H9 (cell line): ENCODE results near the gene CCDC138. TPM values are rescaled to one million over a fixed set of nuclear protein-coding genes. Genes with fewer than 3 reads are reported as not detected.

Experiments
- DNase-seq: peaks from one replicate; pipeline ENCODE4 v3.0.0-alpha.2; 2017
- H2AFZ ChIP-seq: one replicate; pipeline ENCODE4 v1.6.1; 2013; ENCODE audit warnings: mild to moderate bottlenecking, low read length, control low read depth, moderate library complexity
- H2AK5ac ChIP-seq: 2 replicates; pipeline ENCODE4 v1.6.1; 2013; ENCODE audit warnings: low read length, control low read depth, mixed read lengths; ENCODE audit not compliant: insufficient read length
- H2BK120ac ChIP-seq: one replicate; pipeline ENCODE4 v1.6.1; 2013; ENCODE audit warnings: low read depth, mild to moderate bottlenecking, low read length, control low read depth, inconsistent platforms; ENCODE audit not compliant: poor library complexity, severe bottlenecking
- H2BK12ac ChIP-seq: 2 replicates; pipeline ENCODE4 v1.6.1; 2013; ENCODE audit warnings: low read length, control low read depth, mixed read lengths, low read depth; ENCODE audit not compliant: insufficient read length
- H2BK15ac ChIP-seq: 2 replicates; pipeline ENCODE4 v1.6.1; 2013; ENCODE audit warnings: low read depth, low read length, control low read depth
- H2BK20ac ChIP-seq: one replicate; pipeline ENCODE4 v1.6.1; 2013; ENCODE audit warnings: low read depth, mild to moderate bottlenecking, low read length, control low read depth, inconsistent platforms; ENCODE audit not compliant: poor library complexity, severe bottlenecking
- H2BK5ac ChIP-seq: 2 replicates; pipeline ENCODE4 v1.6.1; 2013; ENCODE audit warnings: low read length, control low read depth, mixed read lengths; ENCODE audit not compliant: insufficient read length
- H3K14ac ChIP-seq: 2 replicates; pipeline ENCODE4 v1.6.1; 2013; ENCODE audit warnings: low read length, control low read depth; ENCODE audit not compliant: insufficient read depth
- H3K18ac ChIP-seq: 2 replicates; pipeline ENCODE4 v1.6.1; 2013; ENCODE audit warnings: low read depth, mild to moderate bottlenecking, mixed read lengths, low read length, control low read depth; ENCODE audit not compliant: insufficient read length
- H3K23ac ChIP-seq: 2 replicates; pipeline ENCODE4 v1.6.1; 2013; ENCODE audit warnings: low read length, control low read depth, mixed read lengths, low read depth; ENCODE audit not compliant: insufficient read length
- H3K23me2 ChIP-seq: 2 replicates; pipeline ENCODE4 v1.6.1; 2013; ENCODE audit warnings: low read depth, mild to moderate bottlenecking, mixed read lengths, low read length, control low read depth; ENCODE audit not compliant: insufficient read length, poor library complexity, severe bottlenecking
- H3K27ac ChIP-seq: 2 replicates; pipeline ENCODE4 v1.5.1; 2013; ENCODE audit warnings: low read length, control low read depth, mixed read lengths, low read depth; ENCODE audit not compliant: insufficient read length
- H3K27me3 ChIP-seq: 2 replicates; pipeline ENCODE4 v1.6.1; 2013; ENCODE audit warnings: low read length, control low read depth, inconsistent platforms; ENCODE audit not compliant: insufficient read depth
- H3K4ac ChIP-seq: 2 replicates; pipeline ENCODE4 v1.6.1; 2013; ENCODE audit warnings: low read depth, mild to moderate bottlenecking, control low read depth, inconsistent platforms, low read length, moderate library complexity
- H3K4me1 ChIP-seq: 2 replicates; pipeline ENCODE4 v1.6.1; 2013; ENCODE audit warnings: low read length, control low read depth, inconsistent platforms; ENCODE audit not compliant: insufficient read depth
- H3K4me2 ChIP-seq: 2 replicates; pipeline ENCODE4 v1.6.1; 2013; ENCODE audit warnings: low read length, control low read depth, mixed read lengths; ENCODE audit not compliant: insufficient read length, insufficient read depth
- H3K56ac ChIP-seq: 2 replicates; pipeline ENCODE4 v1.6.1; 2013; ENCODE audit warnings: low read depth, mild to moderate bottlenecking, mixed read lengths, low read length, control low read depth; ENCODE audit not compliant: insufficient read length
- H3K79me1 ChIP-seq: 2 replicates; pipeline ENCODE4 v1.6.1; 2013; ENCODE audit warnings: low read depth, mild to moderate bottlenecking, moderate library complexity, low read length, control low read depth, inconsistent platforms; ENCODE audit not compliant: insufficient read depth, poor library complexity, severe bottlenecking
- H3K79me2 ChIP-seq: 2 replicates; pipeline ENCODE4 v1.6.1; 2013; ENCODE audit warnings: low read length, control low read depth, inconsistent platforms; ENCODE audit not compliant: insufficient read depth
- H3K9ac ChIP-seq: 2 replicates; pipeline ENCODE4 v1.6.1; 2013; ENCODE audit warnings: low read length, control low read depth, mixed read lengths; ENCODE audit not compliant: insufficient read length; ENCODE audit errors: extremely low read depth
- H3K9me3 ChIP-seq: one replicate; pipeline ENCODE4 v1.6.1; 2013; ENCODE audit warnings: low read depth, low read length, inconsistent platforms; ENCODE audit not compliant: control insufficient read depth
- H3T11ph ChIP-seq: one replicate; pipeline ENCODE4 v1.6.1; 2013; ENCODE audit warnings: mild to moderate bottlenecking, low read length, control low read depth, inconsistent platforms
- H4K20me1 ChIP-seq: one replicate; pipeline ENCODE4 v1.6.1; 2013; ENCODE audit not compliant: control insufficient read depth, insufficient read length, insufficient read depth
- H4K5ac ChIP-seq: 2 replicates; pipeline ENCODE4 v1.6.1; 2013; ENCODE audit warnings: low read depth, mild to moderate bottlenecking, mixed read lengths, low read length, control low read depth; ENCODE audit not compliant: insufficient read length
- H4K8ac ChIP-seq: replicated peaks from 2 replicates; pipeline ENCODE4 v1.6.1; 2013; ENCODE audit warnings: low read length, control low read depth, mixed read lengths, low read depth; ENCODE audit not compliant: insufficient read length
- H4K91ac ChIP-seq: 2 replicates; pipeline ENCODE4 v1.6.1; 2013; ENCODE audit warnings: low read depth, mild to moderate bottlenecking, moderate library complexity, mixed read lengths, low read length, control low read depth; ENCODE audit not compliant: insufficient read length
- H3K27ac Mint-ChIP-seq, 3 experiments: 2 replicates in 2 of 3; 3 replicates in 1 of 3; pipeline ENCODE4 v1.8.0; 2020 to 2021; ENCODE audit warnings: mixed read lengths in 3 of 3, mild to moderate bottlenecking in 1 of 3, moderate library complexity in 1 of 3
- H3K27me3 Mint-ChIP-seq: 2 replicates; pipeline ENCODE4 v1.8.0; 2021; ENCODE audit warnings: low read depth, mild to moderate bottlenecking, moderate library complexity, mixed read lengths
- H3K36me3 Mint-ChIP-seq, 3 experiments: 2 replicates in 2 of 3; 3 replicates in 1 of 3; pipeline ENCODE4 v1.8.0; 2020 to 2021; ENCODE audit warnings: low read depth in 3 of 3, mixed read lengths in 3 of 3; ENCODE audit not compliant: insufficient read depth in 1 of 3
- H3K4me1 Mint-ChIP-seq, 2 experiments: 2 replicates each; pipeline ENCODE4 v1.8.0; 2020; ENCODE audit warnings: mixed read lengths in 2 of 2
- H3K4me3 Mint-ChIP-seq, 2 experiments: 2 replicates in 1 of 2; 3 replicates in 1 of 2; pipeline ENCODE4 v1.8.0; 2020 to 2021; ENCODE audit warnings: mild to moderate bottlenecking in 2 of 2, mixed read lengths in 2 of 2, moderate library complexity in 1 of 2
- H3K9me3 Mint-ChIP-seq, 2 experiments: 2 replicates in 1 of 2; 3 replicates in 1 of 2; pipeline ENCODE4 v1.8.0; 2020; ENCODE audit warnings: mild to moderate bottlenecking in 2 of 2, mixed read lengths in 2 of 2, moderate library complexity in 1 of 2
- CTCF ChIP-seq: fragments of 200-600 bp; sonication (generic); conservative IDR thresholded peaks from 3 replicates; pipeline ENCODE4 v1.8.0; 2021; ENCODE audit warnings: antibody characterized with exemption, mild to moderate bottlenecking
- whole genome bisulfite sequencing: extraction: QIAGEN DNeasy Blood & Tissue Kit; methylation state at CpG from one replicate; pipeline ENCODE4 v1.1.7; 2013; ENCODE audit warnings: missing lambda C conversion rate, low lambda C conversion rate, mixed read lengths; ENCODE audit not compliant: insufficient read length; ENCODE audit errors: extremely low coverage; 5-methylcytosine and 5-hydroxymethylcytosine counted together
- total RNA-seq: library from RNA; stranded (reverse); gene quantifications from 2 replicates; pipeline ENCODE4 v1.2.1, GENCODE V29; 2021

The CCDC138 gene
- total RNA-seq, 1 experiment from 2014 or later, result 32.7 TPM

- Histone ChIP-seq H3K23ac (no peak overlapping the region), H3T11ph (no peak overlapping the region), H3K79me1 (no peaks in the 10 kb centered on the region), H3K4ac (no peak overlapping the region), H2BK120ac (no peak overlapping the region), H3K4me2 (no peak overlapping the region), H3K56ac (no peak overlapping the region), H4K20me1 (no peaks in the 10 kb centered on the region), H4K5ac (no peak overlapping the region), H4K91ac (no peak overlapping the region), H2BK5ac (no peak overlapping the region), H2AFZ (no peak overlapping the region), H3K27me3 (no peaks in the 10 kb centered on the region), H2BK20ac (no peak overlapping the region), H3K9me3 (no peaks in the 10 kb centered on the region), H3K27ac (no peak overlapping the region), H3K79me2 (no peaks in the 10 kb centered on the region; the same call in 1 of the 2 replicates), H3K14ac (no peak overlapping the region), H3K18ac (no peak overlapping the region), H3K9ac (no peak overlapping the region), H2AK5ac (no peak overlapping the region), H3K4me1 (no peaks in the 10 kb centered on the region), H2BK12ac (no peak overlapping the region), H3K23me2 (no peaks in the 10 kb centered on the region), H2BK15ac (no peak overlapping the region), H4K8ac (no peak overlapping the region)
- TF ChIP-seq CTCF, result no peak
- H3K27me3 Mint-ChIP-seq, result no peaks in the 10 kb centered on the region
- peaks cover 6 to 7% of the 10 kb centered on the region in 2 experiments; a peak in 4 of 5 replicates for H3K9me3 Mint-ChIP-seq
- no peak overlapping the region for H3K4me3 Mint-ChIP-seq
- no peak for DNase-seq
- no peaks in the 10 kb centered on the region for H3K4me1 Mint-ChIP-seq
- peaks cover 55 to 62% (median 61%) of the 10 kb centered on the region in 3 experiments for H3K36me3 Mint-ChIP-seq
- whole genome bisulfite sequencing, result no CpG with 5 or more reads among the region's 7 CpGs
- H3K27ac Mint-ChIP-seq, result no peak overlapping the region
Measured at GRCh38 chr2:108803045-108803736, 16.6 kb downstream of the CCDC138 start.
